SK-N-SH treated with all-trans-retinoic acid at 6 μM for 48 hours (cell line): Measurements from ENCODE around the gene ZNF423.

Source experiments
- ATAC-seq: fragments of 200-7000 bp; cut with Tn5 transposase; 3 replicates; pipeline ENCODE4 v1.9.1; 2020; ENCODE audit warnings: mild to moderate bottlenecking, moderate library complexity
- ARNTL ChIP-seq: fragments of 450-650 bp; formaldehyde crosslinking; IDR thresholded peaks from 2 replicates; pipeline ENCODE4 v1.5.0; 2020; ENCODE audit warnings: low read depth, mild to moderate bottlenecking, moderate library complexity, borderline replicate concordance
- CSDC2 ChIP-seq: fragments of 250-450 bp; sonication (Bioruptor Pico); IDR thresholded peaks from 2 replicates; pipeline ENCODE4 v1.5.0; 2020; ENCODE audit warnings: mild to moderate bottlenecking, moderate library complexity
- ESRRG ChIP-seq: fragments of 250-450 bp; sonication (Bioruptor Pico); IDR thresholded peaks from 2 replicates; pipeline ENCODE4 v1.6.1; 2021; ENCODE audit warnings: mild to moderate bottlenecking
- GLIS3 ChIP-seq: fragments of 250-450 bp; sonication (Bioruptor Pico); IDR thresholded peaks from 2 replicates; pipeline ENCODE4 v1.5.0; 2020; ENCODE audit warnings: mild to moderate bottlenecking, moderate library complexity
- ISL1 ChIP-seq: fragments of 250-450 bp; sonication (Bioruptor Pico); IDR thresholded peaks from 2 replicates; pipeline ENCODE4 v2.1.2; 2022; ENCODE audit warnings: mild to moderate bottlenecking, moderate library complexity
- OSR1 ChIP-seq: fragments of 250-450 bp; sonication (Bioruptor Pico); IDR thresholded peaks from 2 replicates; pipeline ENCODE4 v1.8.0; 2022; ENCODE audit warnings: moderate library complexity, mild to moderate bottlenecking, inconsistent platforms
- PPARA ChIP-seq: fragments of 250-450 bp; sonication (Bioruptor Pico); IDR thresholded peaks from 2 replicates; pipeline ENCODE4 v1.5.0; 2020; ENCODE audit warnings: mild to moderate bottlenecking, borderline replicate concordance
- RARB ChIP-seq: fragments of 250-450 bp; sonication (Bioruptor Pico); IDR thresholded peaks from 2 replicates; pipeline ENCODE4 v1.8.0; 2021; ENCODE audit warnings: mild to moderate bottlenecking, moderate library complexity
- SNAI2 ChIP-seq: fragments of 250-450 bp; sonication (Bioruptor Pico); IDR thresholded peaks from 2 replicates; pipeline ENCODE4 v1.5.0; 2020; ENCODE audit warnings: mild to moderate bottlenecking, moderate library complexity
- TCF4 ChIP-seq: fragments of 250-450 bp; sonication (Bioruptor Pico); IDR thresholded peaks from 2 replicates; pipeline ENCODE4 v1.8.0; 2021; ENCODE audit warnings: mild to moderate bottlenecking, moderate library complexity, borderline replicate concordance
- TSHZ2 ChIP-seq: fragments of 250-450 bp; sonication (Bioruptor Pico); IDR thresholded peaks from 2 replicates; pipeline ENCODE4 v1.5.0; 2020; ENCODE audit warnings: mild to moderate bottlenecking, moderate library complexity
- ZC3H10 ChIP-seq: fragments of 250-450 bp; sonication (Bioruptor Pico); IDR thresholded peaks from 2 replicates; pipeline ENCODE4 v1.5.1; 2021; ENCODE audit warnings: mild to moderate bottlenecking, moderate library complexity
- ZFP3 ChIP-seq: fragments of 250-450 bp; sonication (Bioruptor Pico); IDR thresholded peaks from 2 replicates; pipeline ENCODE4 v1.5.0; 2020; ENCODE audit warnings: mild to moderate bottlenecking, moderate library complexity
- ZFP30 ChIP-seq: fragments of 450-650 bp; formaldehyde crosslinking; IDR thresholded peaks from 2 replicates; pipeline ENCODE4 v1.5.0; 2022; ENCODE audit warnings: mild to moderate bottlenecking, moderate library complexity
- ZNF565 ChIP-seq: fragments of 450-650 bp; formaldehyde crosslinking; conservative IDR thresholded peaks from 2 replicates; pipeline ENCODE4 v1.5.0; 2020; ENCODE audit warnings: low read depth, mild to moderate bottlenecking, moderate library complexity
- ZNF70 ChIP-seq: fragments of 450-650 bp; formaldehyde crosslinking; IDR thresholded peaks from 2 replicates; pipeline ENCODE4 v1.5.0; 2020; ENCODE audit warnings: mild to moderate bottlenecking, moderate library complexity
- ZNF8 ChIP-seq: fragments of 450-650 bp; formaldehyde crosslinking; IDR thresholded peaks from 2 replicates; pipeline ENCODE4 v1.5.0; 2020; ENCODE audit warnings: mild to moderate bottlenecking, moderate library complexity
- TF ChIP-seq, protein P1 (sequence below): fragments of 250-450 bp; sonication (Bioruptor Pico); IDR thresholded peaks from 2 replicates; pipeline ENCODE4 v1.8.0; 2020; ENCODE audit warnings: mild to moderate bottlenecking, moderate library complexity, borderline replicate concordance
- TF ChIP-seq, protein P2 (sequence below): fragments of 250-450 bp; sonication (Bioruptor Pico); IDR thresholded peaks from 2 replicates; pipeline ENCODE4 v1.8.0; 2021; ENCODE audit warnings: low read depth, mild to moderate bottlenecking, moderate library complexity, borderline replicate concordance
- TF ChIP-seq, protein P3 (sequence below): fragments of 250-450 bp; sonication (Bioruptor Pico); IDR thresholded peaks from 2 replicates; pipeline ENCODE4 v1.5.1; 2021; ENCODE audit warnings: mild to moderate bottlenecking, moderate library complexity
- TF ChIP-seq, protein P4 (sequence below): fragments of 250-450 bp; sonication (Bioruptor Pico); IDR thresholded peaks from 2 replicates; pipeline ENCODE4 v1.5.1; 2020; ENCODE audit warnings: low read depth, mild to moderate bottlenecking, moderate library complexity

The ZNF423 gene

GRCh38 chr16:49876716-49877129, 20.8 kb upstream of the ZNF423 start:
- TF ChIP-seq, protein P1, sequence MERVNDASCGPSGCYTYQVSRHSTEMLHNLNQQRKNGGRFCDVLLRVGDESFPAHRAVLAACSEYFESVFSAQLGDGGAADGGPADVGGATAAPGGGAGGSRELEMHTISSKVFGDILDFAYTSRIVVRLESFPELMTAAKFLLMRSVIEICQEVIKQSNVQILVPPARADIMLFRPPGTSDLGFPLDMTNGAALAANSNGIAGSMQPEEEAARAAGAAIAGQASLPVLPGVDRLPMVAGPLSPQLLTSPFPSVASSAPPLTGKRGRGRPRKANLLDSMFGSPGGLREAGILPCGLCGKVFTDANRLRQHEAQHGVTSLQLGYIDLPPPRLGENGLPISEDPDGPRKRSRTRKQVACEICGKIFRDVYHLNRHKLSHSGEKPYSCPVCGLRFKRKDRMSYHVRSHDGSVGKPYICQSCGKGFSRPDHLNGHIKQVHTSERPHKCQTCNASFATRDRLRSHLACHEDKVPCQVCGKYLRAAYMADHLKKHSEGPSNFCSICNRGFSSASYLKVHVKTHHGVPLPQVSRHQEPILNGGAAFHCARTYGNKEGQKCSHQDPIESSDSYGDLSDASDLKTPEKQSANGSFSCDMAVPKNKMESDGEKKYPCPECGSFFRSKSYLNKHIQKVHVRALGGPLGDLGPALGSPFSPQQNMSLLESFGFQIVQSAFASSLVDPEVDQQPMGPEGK (CRISPR knock-in tag) = no peak
- TF ChIP-seq ZFP30 = no peak
- no peak for TF ChIP-seq ZNF8 (CRISPR knock-in tag)
- no peak for TF ChIP-seq ZFP3 (CRISPR knock-in tag)
- no peak for TF ChIP-seq SNAI2 (CRISPR knock-in tag)
- TF ChIP-seq ISL1 (CRISPR knock-in tag) = no peak
- no peak for TF ChIP-seq PPARA (CRISPR knock-in tag)
- TF ChIP-seq, protein P2, sequence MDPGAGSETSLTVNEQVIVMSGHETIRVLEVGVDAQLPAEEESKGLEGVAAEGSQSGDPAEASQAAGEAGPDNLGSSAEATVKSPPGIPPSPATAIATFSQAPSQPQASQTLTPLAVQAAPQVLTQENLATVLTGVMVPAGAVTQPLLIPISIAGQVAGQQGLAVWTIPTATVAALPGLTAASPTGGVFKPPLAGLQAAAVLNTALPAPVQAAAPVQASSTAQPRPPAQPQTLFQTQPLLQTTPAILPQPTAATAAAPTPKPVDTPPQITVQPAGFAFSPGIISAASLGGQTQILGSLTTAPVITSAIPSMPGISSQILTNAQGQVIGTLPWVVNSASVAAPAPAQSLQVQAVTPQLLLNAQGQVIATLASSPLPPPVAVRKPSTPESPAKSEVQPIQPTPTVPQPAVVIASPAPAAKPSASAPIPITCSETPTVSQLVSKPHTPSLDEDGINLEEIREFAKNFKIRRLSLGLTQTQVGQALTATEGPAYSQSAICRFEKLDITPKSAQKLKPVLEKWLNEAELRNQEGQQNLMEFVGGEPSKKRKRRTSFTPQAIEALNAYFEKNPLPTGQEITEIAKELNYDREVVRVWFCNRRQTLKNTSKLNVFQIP (CRISPR knock-in tag) = no peak
- no peak for TF ChIP-seq OSR1 (CRISPR knock-in tag)
- TF ChIP-seq TSHZ2 (CRISPR knock-in tag) = no peak
- no peak for TF ChIP-seq ARNTL
- TF ChIP-seq ESRRG (CRISPR knock-in tag) = no peak
- no peak for TF ChIP-seq TCF4 (CRISPR knock-in tag)
- TF ChIP-seq RARB (CRISPR knock-in tag) = no peak
- peak; percentile 84 for ATAC-seq

- ATAC-seq = no peak
- TF ChIP-seq ZNF565 (CRISPR knock-in tag) (no peak), SNAI2 (CRISPR knock-in tag) (no peak), RARB (CRISPR knock-in tag) (no peak), TSHZ2 (CRISPR knock-in tag) (no peak), ESRRG (CRISPR knock-in tag) (no peak), ZFP3 (CRISPR knock-in tag) (no peak), ZC3H10 (no peak), ISL1 (CRISPR knock-in tag) (no peak), GLIS3 (CRISPR knock-in tag) (no peak), ZNF70 (CRISPR knock-in tag) (no peak), OSR1 (CRISPR knock-in tag) (no peak), CSDC2 (no peak), ZFP30 (no peak), PPARA (CRISPR knock-in tag) (no peak), TCF4 (CRISPR knock-in tag) (no peak)
- TF ChIP-seq, protein P2 (CRISPR knock-in tag) = no peak
- TF ChIP-seq, protein P3, sequence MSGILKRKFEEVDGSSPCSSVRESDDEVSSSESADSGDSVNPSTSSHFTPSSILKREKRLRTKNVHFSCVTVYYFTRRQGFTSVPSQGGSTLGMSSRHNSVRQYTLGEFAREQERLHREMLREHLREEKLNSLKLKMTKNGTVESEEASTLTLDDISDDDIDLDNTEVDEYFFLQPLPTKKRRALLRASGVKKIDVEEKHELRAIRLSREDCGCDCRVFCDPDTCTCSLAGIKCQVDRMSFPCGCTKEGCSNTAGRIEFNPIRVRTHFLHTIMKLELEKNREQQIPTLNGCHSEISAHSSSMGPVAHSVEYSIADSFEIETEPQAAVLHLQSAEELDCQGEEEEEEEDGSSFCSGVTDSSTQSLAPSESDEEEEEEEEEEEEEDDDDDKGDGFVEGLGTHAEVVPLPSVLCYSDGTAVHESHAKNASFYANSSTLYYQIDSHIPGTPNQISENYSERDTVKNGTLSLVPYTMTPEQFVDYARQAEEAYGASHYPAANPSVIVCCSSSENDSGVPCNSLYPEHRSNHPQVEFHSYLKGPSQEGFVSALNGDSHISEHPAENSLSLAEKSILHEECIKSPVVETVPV (CRISPR knock-in tag) = no peak
- TF ChIP-seq, protein P1 (CRISPR knock-in tag) = no peak
- TF ChIP-seq, protein P4, sequence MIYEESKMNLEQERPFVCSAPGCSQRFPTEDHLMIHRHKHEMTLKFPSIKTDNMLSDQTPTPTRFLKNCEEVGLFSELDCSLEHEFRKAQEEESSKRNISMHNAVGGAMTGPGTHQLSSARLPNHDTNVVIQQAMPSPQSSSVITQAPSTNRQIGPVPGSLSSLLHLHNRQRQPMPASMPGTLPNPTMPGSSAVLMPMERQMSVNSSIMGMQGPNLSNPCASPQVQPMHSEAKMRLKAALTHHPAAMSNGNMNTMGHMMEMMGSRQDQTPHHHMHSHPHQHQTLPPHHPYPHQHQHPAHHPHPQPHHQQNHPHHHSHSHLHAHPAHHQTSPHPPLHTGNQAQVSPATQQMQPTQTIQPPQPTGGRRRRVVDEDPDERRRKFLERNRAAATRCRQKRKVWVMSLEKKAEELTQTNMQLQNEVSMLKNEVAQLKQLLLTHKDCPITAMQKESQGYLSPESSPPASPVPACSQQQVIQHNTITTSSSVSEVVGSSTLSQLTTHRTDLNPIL (CRISPR knock-in tag) = no peak
These were observed 20.1 kb upstream of the ZNF423 start for GRCh38 chr16:49875806-49876715.
